ENCODE data around the gene ATXN2L. TPM values are rescaled to one million over a fixed set of nuclear protein-coding genes. Genes with fewer than 3 reads are reported as not detected.

Gene ATXN2L
- total RNA-seq, 1 experiment from 2014 or later, result 270 TPM

- no TSS peak for BruUV-seq (replicated peaks)
- ATAC-seq (no peak), DNase-seq (ENCODE audit: low read depth, low spot score) (no peak)
- TF ChIP-seq TCF7L2 (IDR thresholded peaks at IDR 0.05; ENCODE audit: low read depth, low read length) (no peak), POLR2AphosphoS5 (IDR thresholded peaks at IDR 0.05; ENCODE audit: low read depth, low read length) (no peak)
- H3K4me3 ChIP-seq (ENCODE audit: low read depth in 2 of 2, low read length in 2 of 2), result no peak overlapping the region
- ChIA-PET POLR2A (no interaction called here), CTCF (no interaction called here)
- no peaks in the 10 kb centered on the region; the same call in 1 of the 2 replicates for H3K36me3 ChIP-seq (ENCODE audit: control insufficient read depth, insufficient read depth, low read length)
- peaks cover 8% of the 10 kb centered on the region; the same call in 1 of the 2 replicates for H3K4me1 ChIP-seq (ENCODE audit: control insufficient read depth, insufficient read depth, low read length)
- H3K9me3 ChIP-seq (ENCODE audit: control insufficient read depth, insufficient read depth, low read depth, low read length), result no peaks in the 10 kb centered on the region
- in situ Hi-C loops (cut with HindIII; ENCODE audit: low pct_unique_long_range_greater_than_20kb, low sequenced_read_pairs) (no loop called here), intact Hi-C loops (cut with micrococcal nuclease; ENCODE audit: unreplicated experiment) (no loop called here)
- H3K27ac ChIP-seq (ENCODE audit: low read length), result no peak overlapping the region
- no peaks in the 10 kb centered on the region for H3K27me3 ChIP-seq (ENCODE audit: control insufficient read depth, insufficient read depth, low read length)
These were observed 59.9 kb downstream of the ATXN2L start for GRCh38 chr16:28882551-28883160.

- H3K27ac ChIP-seq (ENCODE audit: low read length), result no peak overlapping the region
- ChIA-PET POLR2A (interaction anchor here (1.1 kb wide), 1 partner anchor 61 kb away, joined by 4 read pairs; the partner anchor contains the start of gene ATXN2L), CTCF (no interaction called here)
- TF ChIP-seq TCF7L2 (IDR thresholded peaks at IDR 0.05; ENCODE audit: low read depth, low read length) (no peak), POLR2AphosphoS5 (IDR thresholded peaks at IDR 0.05; ENCODE audit: low read depth, low read length) (no peak), SIN3A (IDR thresholded peaks at IDR 0.05; ENCODE audit: borderline replicate concordance, insufficient read depth, low read depth, low read length) (no peak), CTCF (IDR thresholded peaks at IDR 0.05) (no peak)
- intact Hi-C loops (cut with micrococcal nuclease; ENCODE audit: unreplicated experiment) (no loop called here), in situ Hi-C loops (cut with HindIII; ENCODE audit: low pct_unique_long_range_greater_than_20kb, low sequenced_read_pairs) (no loop called here)
- no TSS peak for BruUV-seq (replicated peaks)
- no peaks in the 10 kb centered on the region for H3K27me3 ChIP-seq (ENCODE audit: control insufficient read depth, insufficient read depth, low read length)
- no peak for DNase-seq (ENCODE audit: low read depth, low spot score)
- H3K36me3 ChIP-seq (ENCODE audit: control insufficient read depth, insufficient read depth, low read length), result no peaks in the 10 kb centered on the region; the same call in 1 of the 2 replicates
- no peaks in the 10 kb centered on the region for H3K9me3 ChIP-seq (ENCODE audit: control insufficient read depth, insufficient read depth, low read depth, low read length)
- H3K4me3 ChIP-seq (ENCODE audit: low read depth in 2 of 2, low read length in 2 of 2), result no peak overlapping the region
- no peak for ATAC-seq
- peaks cover 5% of the 10 kb centered on the region; the same call in 1 of the 2 replicates for H3K4me1 ChIP-seq (ENCODE audit: control insufficient read depth, insufficient read depth, low read length)
These were observed 60.6 kb downstream of the ATXN2L start for GRCh38 chr16:28883221-28883996.

- Histone ChIP-seq H3K4me3 (ENCODE audit: low read depth in 2 of 2, low read length in 2 of 2) (no peak overlapping the region), H3K27me3 (ENCODE audit: control insufficient read depth, insufficient read depth, low read length) (no peaks in the 10 kb centered on the region), H3K27ac (ENCODE audit: low read length) (no peak overlapping the region), H3K36me3 (ENCODE audit: control insufficient read depth, insufficient read depth, low read length) (no peaks in the 10 kb centered on the region; the same call in 1 of the 2 replicates), H3K9me3 (ENCODE audit: control insufficient read depth, insufficient read depth, low read depth, low read length) (no peaks in the 10 kb centered on the region), H3K4me1 (ENCODE audit: control insufficient read depth, insufficient read depth, low read length) (peaks cover 5% of the 10 kb centered on the region; the same call in 1 of the 2 replicates)
- in situ Hi-C loops (cut with HindIII; ENCODE audit: low pct_unique_long_range_greater_than_20kb, low sequenced_read_pairs) (no loop called here), intact Hi-C loops (cut with micrococcal nuclease; ENCODE audit: unreplicated experiment) (no loop called here)
- ATAC-seq (no peak), DNase-seq (ENCODE audit: low read depth, low spot score) (no peak)
- TF ChIP-seq POLR2AphosphoS5 (IDR thresholded peaks at IDR 0.05; ENCODE audit: low read depth, low read length) (no peak), REST (IDR thresholded peaks at IDR 0.05; ENCODE audit: insufficient read depth in 1 of 2, low read depth in 2 of 2, low read length in 1 of 2) (no peak), TCF7L2 (IDR thresholded peaks at IDR 0.05; ENCODE audit: low read depth, low read length) (no peak), CTCF (IDR thresholded peaks at IDR 0.05) (no peak), SIN3A (IDR thresholded peaks at IDR 0.05; ENCODE audit: borderline replicate concordance, insufficient read depth, low read depth, low read length) (no peak)
- CTCF ChIA-PET, result no interaction called here
- BruUV-seq (replicated peaks), result no TSS peak
- POLR2A ChIA-PET, result interaction anchor here (1.1 kb wide), 1 partner anchor 62 kb away, joined by 4 read pairs; the partner anchor contains the start of gene ATXN2L
These were observed 61.2 kb downstream of the ATXN2L start for GRCh38 chr16:28884045-28884444.

All from Panc1 (cell line).